ENCODE data around the gene SYT15.
"Not testable (repeated sequence)": the region's sequence is repeated elsewhere in the genome, so short reads cannot be mapped to it uniquely, and the experiment has no call there.

Gene SYT15

DNA sequence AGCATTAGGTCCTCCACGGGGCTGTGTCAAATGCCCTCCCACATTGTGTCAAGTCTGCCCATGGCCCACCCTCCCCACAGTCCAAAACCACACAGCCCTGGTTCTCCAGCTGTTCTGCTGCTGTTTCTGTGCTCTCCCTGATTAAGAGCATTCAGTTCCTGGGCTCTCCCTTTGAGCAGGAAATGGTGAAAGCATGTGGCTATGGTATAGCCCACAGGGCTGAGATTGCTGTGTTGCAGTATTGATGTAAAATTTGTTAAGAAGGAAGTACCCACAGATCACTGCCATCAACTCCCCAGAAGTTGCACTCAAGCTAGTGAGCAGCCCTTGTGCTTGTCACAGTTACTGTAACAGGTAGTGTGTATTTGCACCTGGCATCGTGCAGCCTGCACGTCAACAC, 9.3 kb downstream of the SYT15 start:
- not testable (repeated sequence) for H3K4me3 Mint-ChIP-seq; H3K36me3 Mint-ChIP-seq (ENCODE audit: low read depth); H3K9me3 Mint-ChIP-seq; H3K27me3 Mint-ChIP-seq (ENCODE audit: low read depth); H3K4me1 Mint-ChIP-seq (ENCODE audit: low read depth); H3K27ac Mint-ChIP-seq

DNA sequence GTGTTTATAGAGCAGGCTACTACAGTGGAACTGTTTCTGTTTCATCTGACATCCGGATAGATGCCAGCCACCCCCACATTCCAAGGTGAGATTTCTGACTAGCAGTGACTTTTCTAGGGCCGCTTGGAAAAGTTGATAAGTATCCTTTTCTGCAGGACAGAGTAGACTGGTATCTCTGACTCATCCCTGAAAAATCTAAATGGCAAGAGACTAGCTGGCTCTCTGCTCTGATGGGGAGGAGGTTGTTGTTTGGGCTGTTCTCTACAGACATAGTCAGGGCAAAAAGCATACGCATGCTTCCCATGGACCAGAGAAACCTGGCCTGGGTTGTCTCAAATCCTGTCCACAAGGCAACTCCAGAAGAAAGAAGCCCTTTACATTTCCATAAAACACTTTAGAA, 10.7 kb downstream of the SYT15 start:
- H3K9me3 Mint-ChIP-seq; H3K4me1 Mint-ChIP-seq (ENCODE audit: low read depth); H3K27me3 Mint-ChIP-seq (ENCODE audit: low read depth); H3K27ac Mint-ChIP-seq; H3K36me3 Mint-ChIP-seq (ENCODE audit: low read depth); H3K4me3 Mint-ChIP-seq: not testable (repeated sequence)

DNA sequence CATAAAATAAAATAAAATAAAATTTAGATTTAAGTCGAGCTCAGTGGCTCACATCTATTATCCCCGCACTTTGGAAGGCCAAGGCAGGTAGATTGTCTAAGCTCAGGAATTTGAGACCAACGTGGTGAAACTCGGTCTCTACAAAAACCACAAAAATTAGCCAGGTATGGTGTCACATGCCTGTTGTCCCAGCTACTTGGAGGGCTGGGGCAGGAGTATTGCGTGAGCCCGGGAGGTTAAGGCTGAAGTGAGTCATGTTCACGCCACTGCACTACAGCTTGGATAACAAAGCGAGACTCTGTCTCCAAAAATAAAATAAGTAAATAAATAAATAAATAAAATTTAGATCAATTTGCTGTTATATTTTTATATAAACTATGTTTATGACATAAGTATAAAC, 12.1 kb downstream of the SYT15 start:
- not testable (repeated sequence) for H3K4me1 Mint-ChIP-seq (ENCODE audit: low read depth); H3K27me3 Mint-ChIP-seq (ENCODE audit: low read depth)

DNA sequence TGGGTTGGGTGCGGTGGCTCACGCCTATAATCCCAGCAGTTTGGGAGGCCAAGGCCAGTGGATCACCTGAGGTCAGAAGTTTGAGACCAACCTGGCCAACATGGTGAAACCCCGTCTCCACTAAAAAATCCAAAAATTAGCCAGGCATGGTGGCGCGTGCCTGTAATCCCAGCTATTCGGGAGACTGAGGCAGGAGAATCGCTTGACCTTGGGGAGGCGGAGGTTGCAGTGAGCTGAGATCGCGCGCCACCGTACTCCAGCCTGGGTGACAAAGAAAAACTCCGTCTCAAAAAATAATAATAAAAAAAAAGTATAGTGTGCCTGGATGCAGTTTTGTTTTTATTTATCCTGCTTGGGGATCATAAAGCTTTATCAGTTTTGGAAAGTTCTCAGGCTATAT, 14.4 kb downstream of the SYT15 start:
- H3K27ac Mint-ChIP-seq; H3K27me3 Mint-ChIP-seq (ENCODE audit: low read depth); H3K4me1 Mint-ChIP-seq (ENCODE audit: low read depth); H3K36me3 Mint-ChIP-seq (ENCODE audit: low read depth); H3K9me3 Mint-ChIP-seq; H3K4me3 Mint-ChIP-seq: not testable (repeated sequence)

More for the DNA sequence above, 12.1 kb downstream of the SYT15 start:
- not testable (repeated sequence) for H3K36me3 Mint-ChIP-seq (ENCODE audit: low read depth); H3K9me3 Mint-ChIP-seq; H3K4me3 Mint-ChIP-seq; H3K27ac Mint-ChIP-seq

DNA sequence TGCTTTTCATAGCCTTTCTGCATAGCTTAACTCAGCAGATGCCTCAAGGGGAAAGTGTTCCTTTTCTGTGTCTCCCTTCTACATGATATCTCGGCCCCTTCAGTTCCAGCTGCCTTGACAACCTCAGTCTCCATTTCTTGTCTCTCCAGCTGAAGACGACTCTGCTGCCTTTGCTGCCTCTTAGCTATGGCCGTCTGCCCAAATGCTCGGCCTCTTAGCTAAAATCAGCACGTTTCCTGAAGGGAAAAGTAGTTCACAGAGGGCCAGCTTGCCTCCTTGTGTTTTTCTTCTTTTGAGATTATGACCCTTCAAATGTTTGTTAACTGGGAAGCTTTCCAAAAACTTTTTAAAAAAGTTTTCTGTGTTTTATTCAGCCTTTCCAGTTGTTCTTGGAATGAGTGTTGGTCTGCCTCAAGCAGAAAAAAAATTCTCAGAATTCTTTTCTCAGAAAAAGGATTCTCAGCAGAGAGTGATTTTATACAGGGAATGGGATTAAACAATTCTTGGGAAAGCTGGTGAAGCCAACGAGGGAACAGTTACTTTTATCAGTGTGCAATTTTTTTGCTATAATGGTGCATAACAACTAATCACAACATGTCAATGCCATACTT, 15.6 kb downstream of the SYT15 start:
- not testable (repeated sequence) for H3K4me3 Mint-ChIP-seq; H3K27me3 Mint-ChIP-seq (ENCODE audit: low read depth); H3K9me3 Mint-ChIP-seq; H3K36me3 Mint-ChIP-seq (ENCODE audit: low read depth); H3K27ac Mint-ChIP-seq; H3K4me1 Mint-ChIP-seq (ENCODE audit: low read depth)

DNA sequence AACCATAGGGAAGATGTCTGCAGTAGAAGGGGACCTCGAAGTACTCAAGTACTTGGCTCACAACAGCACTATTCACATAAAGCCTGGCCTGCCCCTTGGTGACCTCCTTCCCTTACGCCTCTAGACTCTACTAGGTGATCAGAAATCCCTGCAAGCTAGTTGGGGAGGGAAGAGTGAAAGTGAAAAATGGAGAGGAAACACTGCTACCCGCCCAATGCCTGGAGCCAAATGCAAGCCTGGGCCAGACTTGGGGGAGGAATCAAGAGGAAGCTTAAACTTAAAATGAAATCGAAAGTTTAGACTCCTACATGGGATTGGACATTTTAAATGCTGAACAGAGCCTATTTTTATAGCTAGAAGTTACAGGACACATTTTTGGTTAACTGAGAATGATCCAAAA, 17.6 kb downstream of the SYT15 start:
- H3K27ac Mint-ChIP-seq; H3K9me3 Mint-ChIP-seq; H3K4me3 Mint-ChIP-seq; H3K4me1 Mint-ChIP-seq (ENCODE audit: low read depth); H3K36me3 Mint-ChIP-seq (ENCODE audit: low read depth); H3K27me3 Mint-ChIP-seq (ENCODE audit: low read depth): not testable (repeated sequence)

DNA sequence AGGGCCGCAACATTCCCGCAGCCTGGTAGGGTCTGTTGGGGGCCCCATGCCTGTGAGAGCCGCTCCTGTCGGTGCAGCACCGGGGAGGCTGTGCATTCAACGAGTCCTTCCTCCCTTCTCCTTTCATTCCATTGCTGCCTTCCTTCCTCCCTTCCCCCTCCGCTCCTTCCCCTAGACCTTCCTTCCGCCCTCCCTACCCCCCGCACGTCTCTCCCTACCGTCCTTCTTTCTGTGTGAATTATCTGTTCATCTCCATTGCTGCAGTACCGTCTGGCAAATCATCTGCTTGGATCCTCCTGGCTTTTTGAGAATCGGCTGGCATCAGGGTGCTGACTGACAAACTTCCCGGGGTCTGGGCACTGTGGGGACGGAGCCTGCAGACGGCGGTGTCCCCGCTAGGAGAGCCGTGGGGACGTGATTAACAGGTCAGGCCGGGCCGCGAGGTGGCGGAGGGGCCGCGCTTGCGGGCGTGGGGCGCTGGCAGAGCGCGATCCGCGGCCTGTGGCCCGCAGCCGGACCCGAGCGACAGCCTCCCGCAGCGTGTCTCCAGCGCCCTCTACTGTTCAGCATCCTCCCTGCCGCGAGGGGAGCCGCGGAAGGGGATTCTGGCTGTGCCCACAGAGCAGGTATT, 18.8 kb downstream of the SYT15 start:
- not testable (repeated sequence) for H3K27ac Mint-ChIP-seq; H3K4me1 Mint-ChIP-seq (ENCODE audit: low read depth); H3K9me3 Mint-ChIP-seq; H3K27me3 Mint-ChIP-seq (ENCODE audit: low read depth); H3K36me3 Mint-ChIP-seq (ENCODE audit: low read depth)
- peak overlapping the region; percentile 66 for H3K4me3 Mint-ChIP-seq

DNA sequence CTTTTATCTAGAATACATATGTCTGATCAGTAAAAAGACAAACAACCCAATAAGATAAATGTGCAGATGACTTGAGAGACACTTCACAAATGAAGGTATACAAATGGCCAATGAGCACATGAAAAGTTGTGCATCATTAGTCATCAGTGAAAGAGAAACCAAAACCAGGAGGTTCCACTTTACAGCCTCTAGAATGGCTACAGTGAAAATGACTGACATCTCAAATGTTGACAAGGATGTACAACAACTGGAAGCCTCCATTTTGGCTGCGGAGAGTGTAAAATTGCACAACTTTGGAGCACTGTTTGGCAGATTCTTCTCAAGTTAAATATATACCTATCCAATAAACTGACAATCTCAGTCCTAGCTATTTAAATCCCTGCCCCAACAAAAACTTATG, 21.6 kb downstream of the SYT15 start:
- H3K4me1 Mint-ChIP-seq (ENCODE audit: low read depth); H3K4me3 Mint-ChIP-seq; H3K36me3 Mint-ChIP-seq (ENCODE audit: low read depth); H3K9me3 Mint-ChIP-seq; H3K27me3 Mint-ChIP-seq (ENCODE audit: low read depth); H3K27ac Mint-ChIP-seq: not testable (repeated sequence)

DNA sequence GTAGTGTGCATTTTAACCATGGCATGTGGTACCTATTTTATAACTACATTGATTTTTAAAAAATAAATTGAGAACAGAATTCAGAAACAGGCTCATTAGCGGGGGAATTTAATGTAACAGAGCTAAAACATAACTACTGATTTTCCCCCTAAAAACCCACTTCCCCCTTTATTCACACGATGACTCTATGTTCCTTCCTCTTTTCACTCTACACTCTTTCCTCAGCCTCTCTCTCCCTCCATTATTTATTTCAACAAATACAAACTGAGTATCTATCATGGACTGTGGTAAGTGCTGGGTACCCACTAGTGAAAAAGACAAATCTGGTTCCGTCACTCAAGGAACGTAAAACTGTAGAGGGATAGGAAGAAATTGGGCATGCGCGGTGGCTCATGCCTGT, 36.6 kb downstream of the SYT15 start:
- not testable (repeated sequence) for H3K27ac Mint-ChIP-seq; H3K9me3 Mint-ChIP-seq; H3K4me1 Mint-ChIP-seq (ENCODE audit: low read depth); H3K4me3 Mint-ChIP-seq; H3K36me3 Mint-ChIP-seq (ENCODE audit: low read depth); H3K27me3 Mint-ChIP-seq (ENCODE audit: low read depth)

DNA sequence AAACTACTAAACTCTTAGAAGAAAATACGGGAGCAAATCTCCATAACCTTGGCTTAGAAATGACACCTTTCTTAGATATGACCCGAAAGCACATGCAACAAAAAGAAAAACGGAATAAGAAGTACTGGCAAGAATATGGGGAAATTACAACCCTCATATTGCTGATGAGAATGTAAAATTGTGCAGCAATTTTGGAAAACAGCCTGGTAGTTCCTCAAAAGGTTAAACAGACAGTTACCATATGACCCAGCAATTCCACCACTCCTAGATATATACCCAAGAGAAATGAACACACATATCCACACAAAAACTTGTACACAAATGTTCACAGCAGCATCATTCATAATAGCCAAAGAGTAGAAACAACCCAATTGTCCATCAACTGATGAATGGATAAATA, 37.3 kb downstream of the SYT15 start:
- H3K27me3 Mint-ChIP-seq (ENCODE audit: low read depth); H3K4me1 Mint-ChIP-seq (ENCODE audit: low read depth); H3K9me3 Mint-ChIP-seq; H3K36me3 Mint-ChIP-seq (ENCODE audit: low read depth); H3K27ac Mint-ChIP-seq; H3K4me3 Mint-ChIP-seq: not testable (repeated sequence)

DNA sequence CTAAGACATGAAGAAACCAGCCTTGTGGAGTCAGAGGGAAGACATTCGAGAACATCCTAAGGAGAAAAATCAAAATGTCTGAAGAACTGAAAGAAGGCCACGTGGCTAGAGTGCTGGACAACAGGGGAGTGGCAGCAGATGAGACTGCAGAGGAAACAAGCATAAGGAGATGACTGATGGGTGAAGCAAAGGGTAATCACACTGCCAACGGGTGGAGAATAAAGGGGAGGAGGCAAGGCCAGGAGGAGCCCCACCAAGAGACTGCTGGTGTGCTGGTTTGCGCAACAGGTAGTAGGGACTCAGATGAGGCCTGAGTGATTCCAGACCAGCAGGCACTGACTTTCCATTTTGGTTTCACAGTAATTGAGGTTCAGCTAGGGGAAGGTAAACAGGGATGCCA, 38.2 kb downstream of the SYT15 start:
- H3K27ac Mint-ChIP-seq; H3K36me3 Mint-ChIP-seq (ENCODE audit: low read depth); H3K27me3 Mint-ChIP-seq (ENCODE audit: low read depth); H3K9me3 Mint-ChIP-seq; H3K4me3 Mint-ChIP-seq; H3K4me1 Mint-ChIP-seq (ENCODE audit: low read depth): not testable (repeated sequence)

DNA sequence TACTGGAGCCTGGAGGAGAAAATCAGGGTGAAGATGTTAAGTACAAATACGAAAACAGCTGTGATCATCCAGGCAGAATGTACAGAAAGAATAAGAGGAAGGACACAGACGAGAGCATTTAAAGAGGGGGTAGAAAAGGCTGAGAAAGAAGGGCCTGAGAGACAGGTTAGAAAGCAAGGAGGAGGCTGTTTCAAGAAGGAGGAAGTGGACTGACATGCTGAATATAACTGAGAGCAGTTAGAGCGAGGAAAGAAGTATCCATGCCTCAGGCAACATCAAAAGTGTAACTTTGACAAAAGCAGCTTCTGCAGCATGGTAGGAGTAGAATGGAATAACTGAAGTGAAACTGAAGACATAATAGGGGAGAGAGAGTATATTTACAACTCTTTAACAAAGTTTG, 39.0 kb downstream of the SYT15 start:
- H3K4me3 Mint-ChIP-seq; H3K9me3 Mint-ChIP-seq; H3K36me3 Mint-ChIP-seq (ENCODE audit: low read depth); H3K4me1 Mint-ChIP-seq (ENCODE audit: low read depth); H3K27ac Mint-ChIP-seq; H3K27me3 Mint-ChIP-seq (ENCODE audit: low read depth): not testable (repeated sequence)

DNA sequence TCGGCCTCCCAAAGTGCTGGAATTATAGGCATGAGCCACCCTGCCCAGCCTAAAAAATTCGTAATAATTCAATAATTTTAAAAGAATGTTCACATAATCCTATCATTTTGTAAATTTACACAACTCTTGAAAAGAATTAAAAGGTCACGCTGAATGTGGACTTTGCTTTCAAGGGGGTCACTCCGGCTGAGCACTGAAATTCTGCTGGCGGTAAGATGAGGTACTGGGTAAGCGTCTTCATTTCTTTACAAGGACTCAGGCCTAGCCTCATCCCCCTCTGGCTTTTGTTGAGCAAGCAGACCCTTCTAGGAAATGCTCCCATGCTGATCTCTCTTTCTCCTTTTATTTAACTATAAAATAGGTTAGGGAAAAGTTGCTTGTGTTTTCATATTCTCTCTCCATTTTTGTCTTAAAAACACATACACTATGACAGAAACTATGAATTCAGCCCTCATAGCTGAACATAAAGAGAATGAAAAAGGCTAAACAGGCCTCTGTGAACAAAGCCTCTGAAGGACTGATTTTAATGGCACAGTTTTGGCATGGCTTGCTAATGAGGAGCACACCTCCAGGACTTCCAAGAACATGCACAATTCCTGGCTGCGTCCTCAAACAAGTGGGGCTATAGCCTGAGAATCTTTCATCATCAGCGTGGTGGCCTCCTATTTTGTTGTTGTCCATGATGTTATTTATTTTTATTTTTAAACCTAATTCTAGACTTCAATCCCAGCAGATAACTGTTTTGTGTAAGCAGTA, 45.1 kb downstream of the SYT15 start:
- not testable (repeated sequence) for H3K4me3 Mint-ChIP-seq; H3K9me3 Mint-ChIP-seq; H3K4me1 Mint-ChIP-seq (ENCODE audit: low read depth); H3K27me3 Mint-ChIP-seq (ENCODE audit: low read depth); H3K36me3 Mint-ChIP-seq (ENCODE audit: low read depth); H3K27ac Mint-ChIP-seq

DNA sequence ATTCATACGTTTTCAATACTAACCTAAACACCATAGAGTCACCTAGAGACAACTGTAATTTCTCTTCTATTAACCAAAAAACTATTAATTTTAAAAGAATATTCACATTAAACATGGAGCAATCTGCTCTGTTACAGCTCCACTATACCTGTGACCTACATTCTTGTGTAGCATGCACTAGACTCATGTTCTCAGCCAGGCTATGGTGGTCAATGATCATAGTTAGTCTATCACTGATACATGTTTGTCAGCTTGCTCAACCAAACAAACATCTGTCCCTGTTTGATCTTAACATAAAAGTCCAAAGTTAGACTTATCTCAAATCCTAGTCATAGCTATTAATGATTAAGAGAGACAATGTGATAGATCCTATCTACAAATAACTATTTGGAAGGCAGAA, 50.9 kb downstream of the SYT15 start:
- not testable (repeated sequence) for H3K4me1 Mint-ChIP-seq (ENCODE audit: low read depth); H3K27me3 Mint-ChIP-seq (ENCODE audit: low read depth); H3K4me3 Mint-ChIP-seq; H3K9me3 Mint-ChIP-seq; H3K27ac Mint-ChIP-seq; H3K36me3 Mint-ChIP-seq (ENCODE audit: low read depth)

DNA sequence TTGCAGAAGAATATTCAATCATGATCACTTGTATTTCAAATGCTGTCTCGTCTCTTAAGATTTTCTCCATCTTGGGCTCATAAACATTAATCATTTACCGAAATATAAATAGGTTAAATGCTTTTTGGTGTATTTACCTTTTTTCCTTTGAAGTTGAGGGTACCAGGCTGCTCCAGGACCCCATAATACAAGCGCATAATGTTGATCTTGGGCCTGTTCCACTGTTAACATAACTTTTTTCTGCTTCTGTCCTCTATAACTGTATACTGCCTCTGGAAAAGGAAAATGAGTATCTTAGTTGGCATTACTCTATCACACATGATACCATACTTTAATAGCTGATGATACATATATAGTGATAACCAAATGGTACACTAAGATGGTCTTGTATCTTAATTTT, 51.9 kb downstream of the SYT15 start:
- H3K36me3 Mint-ChIP-seq (ENCODE audit: low read depth); H3K9me3 Mint-ChIP-seq; H3K27me3 Mint-ChIP-seq (ENCODE audit: low read depth); H3K27ac Mint-ChIP-seq; H3K4me1 Mint-ChIP-seq (ENCODE audit: low read depth); H3K4me3 Mint-ChIP-seq: not testable (repeated sequence)

DNA sequence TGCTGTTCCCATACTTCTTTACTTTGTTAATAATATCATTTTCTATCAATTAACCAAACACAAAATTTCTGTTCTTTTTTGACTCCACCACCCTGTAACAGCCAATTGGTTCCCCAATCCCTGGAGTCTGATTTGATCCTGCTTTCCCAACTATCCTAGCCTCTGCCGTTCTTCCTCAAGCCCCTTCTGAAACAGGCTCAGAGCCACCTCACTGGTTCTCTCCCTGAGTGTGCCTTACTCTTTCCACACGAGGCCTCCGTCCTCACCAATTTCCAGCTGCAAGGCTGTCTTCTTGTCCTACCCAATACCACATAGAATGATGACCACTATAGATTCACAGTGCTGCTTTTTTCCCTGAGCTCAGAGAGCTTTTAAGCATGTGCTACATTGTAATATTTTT, 52.8 kb downstream of the SYT15 start:
- H3K36me3 Mint-ChIP-seq (ENCODE audit: low read depth); H3K4me1 Mint-ChIP-seq (ENCODE audit: low read depth); H3K27ac Mint-ChIP-seq; H3K9me3 Mint-ChIP-seq; H3K4me3 Mint-ChIP-seq; H3K27me3 Mint-ChIP-seq (ENCODE audit: low read depth): not testable (repeated sequence)
